ENCODE results near the gene HS3ST5.

GRCh38 chr6:114083251-114083650 is 259.6 kb downstream of the HS3ST5 start:
- TF ChIP-seq, protein P1, sequence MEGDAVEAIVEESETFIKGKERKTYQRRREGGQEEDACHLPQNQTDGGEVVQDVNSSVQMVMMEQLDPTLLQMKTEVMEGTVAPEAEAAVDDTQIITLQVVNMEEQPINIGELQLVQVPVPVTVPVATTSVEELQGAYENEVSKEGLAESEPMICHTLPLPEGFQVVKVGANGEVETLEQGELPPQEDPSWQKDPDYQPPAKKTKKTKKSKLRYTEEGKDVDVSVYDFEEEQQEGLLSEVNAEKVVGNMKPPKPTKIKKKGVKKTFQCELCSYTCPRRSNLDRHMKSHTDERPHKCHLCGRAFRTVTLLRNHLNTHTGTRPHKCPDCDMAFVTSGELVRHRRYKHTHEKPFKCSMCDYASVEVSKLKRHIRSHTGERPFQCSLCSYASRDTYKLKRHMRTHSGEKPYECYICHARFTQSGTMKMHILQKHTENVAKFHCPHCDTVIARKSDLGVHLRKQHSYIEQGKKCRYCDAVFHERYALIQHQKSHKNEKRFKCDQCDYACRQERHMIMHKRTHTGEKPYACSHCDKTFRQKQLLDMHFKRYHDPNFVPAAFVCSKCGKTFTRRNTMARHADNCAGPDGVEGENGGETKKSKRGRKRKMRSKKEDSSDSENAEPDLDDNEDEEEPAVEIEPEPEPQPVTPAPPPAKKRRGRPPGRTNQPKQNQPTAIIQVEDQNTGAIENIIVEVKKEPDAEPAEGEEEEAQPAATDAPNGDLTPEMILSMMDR (IDR thresholded peaks at IDR 0.05 in 8 of 11, conservative IDR thresholded peaks at IDR 0.05 in 3 of 11) = no peak
- no peak for TF ChIP-seq POLR2A (IDR thresholded peaks at IDR 0.05)
